Activated CD4-positive, CD25-positive, alpha-beta regulatory T cell treated with anti-CD3 and anti-CD28 coated beads, Interleukin-2, amount 50 U/mL, for 16 hours (primary cell): ENCODE data around the gene PLCB3.
"Not testable (repeated sequence)": the region's sequence is repeated elsewhere in the genome, so short reads cannot be mapped to it uniquely, and the experiment has no call there.

Experiments
- DNase-seq: peaks from one replicate; pipeline ENCODE4 v3.0.0-alpha.2; 2020; ENCODE audit warnings: low read depth, low spot score

The PLCB3 gene

GRCh38 chr11:64235437-64236161 is 15.7 kb upstream of the PLCB3 start:
- DNase-seq: no peak

GRCh38 chr11:64237484-64237951 is 13.8 kb upstream of the PLCB3 start:
- no peak for DNase-seq

GRCh38 chr11:64238076-64238475 is 13.3 kb upstream of the PLCB3 start:
- no peak for DNase-seq

GRCh38 chr11:64238999-64239398 is 12.3 kb upstream of the PLCB3 start:
- no peak for DNase-seq

GRCh38 chr11:64239662-64240434 is 11.5 kb upstream of the PLCB3 start:
- DNase-seq: no peak

GRCh38 chr11:64240435-64241240 is 10.7 kb upstream of the PLCB3 start, which contains the start of gene FKBP2:
FKBP2 (plus strand) TSS chr11:64241095; CDS start chr11:64242388, 1,293 bp downstream.
- peak; percentile 97 for DNase-seq

GRCh38 chr11:64241241-64241490 is 10.2 kb upstream of the PLCB3 start:
- DNase-seq: peak; percentile 98

- DNase-seq: no peak
Observed at GRCh38 chr11:64241491-64242374, 9.6 kb upstream of the PLCB3 start.

- no peak for DNase-seq
Observed at GRCh38 chr11:64243236-64243854, 8.0 kb upstream of the PLCB3 start.

- DNase-seq: no peak
Observed at GRCh38 chr11:64244107-64244506, 7.2 kb upstream of the PLCB3 start.

- no peak for DNase-seq
Observed at GRCh38 chr11:64244966-64245365, 6.4 kb upstream of the PLCB3 start.

GRCh38 chr11:64245401-64245796 is 5.9 kb upstream of the PLCB3 start:
- no peak for DNase-seq

- peak; percentile 57 for DNase-seq
Observed at GRCh38 chr11:64245797-64246620, 5.3 kb upstream of the PLCB3 start.

- not testable (repeated sequence) for DNase-seq
Observed at GRCh38 chr11:64246621-64246870, 4.8 kb upstream of the PLCB3 start.

- peak; percentile 50 for DNase-seq
Observed at GRCh38 chr11:64246871-64247728, 4.2 kb upstream of the PLCB3 start, which contains the start of gene PPP1R14B. PPP1R14B (minus strand) TSS chr11:64246943; CDS start chr11:64246673, 270 bp downstream.

- DNase-seq: no peak
Observed at GRCh38 chr11:64247729-64248531, 3.4 kb upstream of the PLCB3 start.

- no peak for DNase-seq
Observed at GRCh38 chr11:64248578-64248977, 2.8 kb upstream of the PLCB3 start.

GRCh38 chr11:64249038-64249437 is 2.3 kb upstream of the PLCB3 start:
- DNase-seq: no peak
